ENCODE results near the gene RIPK4.

DNA sequence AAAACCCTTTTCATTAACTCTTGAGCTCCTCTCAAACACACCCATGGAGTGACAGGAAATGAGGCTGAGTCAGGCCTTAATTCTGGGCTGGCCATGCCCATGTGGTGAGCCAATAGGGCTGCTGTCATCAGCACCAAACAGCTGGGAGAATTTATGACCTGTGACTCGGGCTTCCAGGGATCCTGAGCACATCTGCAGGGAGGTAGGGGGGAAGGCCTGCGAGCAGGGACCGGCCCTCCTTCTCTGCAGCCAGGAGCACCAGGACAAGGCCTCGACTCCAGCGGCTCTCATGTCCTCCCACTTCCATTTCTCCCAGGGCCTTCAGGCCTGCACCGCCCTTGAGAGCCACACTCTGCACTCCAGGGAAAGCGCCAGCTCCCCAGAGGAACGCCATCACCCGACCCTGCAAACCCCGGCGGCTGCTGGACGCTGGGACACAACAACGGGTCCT is 14.6 kb downstream of the RIPK4 start:
- TF ChIP-seq, protein P1, sequence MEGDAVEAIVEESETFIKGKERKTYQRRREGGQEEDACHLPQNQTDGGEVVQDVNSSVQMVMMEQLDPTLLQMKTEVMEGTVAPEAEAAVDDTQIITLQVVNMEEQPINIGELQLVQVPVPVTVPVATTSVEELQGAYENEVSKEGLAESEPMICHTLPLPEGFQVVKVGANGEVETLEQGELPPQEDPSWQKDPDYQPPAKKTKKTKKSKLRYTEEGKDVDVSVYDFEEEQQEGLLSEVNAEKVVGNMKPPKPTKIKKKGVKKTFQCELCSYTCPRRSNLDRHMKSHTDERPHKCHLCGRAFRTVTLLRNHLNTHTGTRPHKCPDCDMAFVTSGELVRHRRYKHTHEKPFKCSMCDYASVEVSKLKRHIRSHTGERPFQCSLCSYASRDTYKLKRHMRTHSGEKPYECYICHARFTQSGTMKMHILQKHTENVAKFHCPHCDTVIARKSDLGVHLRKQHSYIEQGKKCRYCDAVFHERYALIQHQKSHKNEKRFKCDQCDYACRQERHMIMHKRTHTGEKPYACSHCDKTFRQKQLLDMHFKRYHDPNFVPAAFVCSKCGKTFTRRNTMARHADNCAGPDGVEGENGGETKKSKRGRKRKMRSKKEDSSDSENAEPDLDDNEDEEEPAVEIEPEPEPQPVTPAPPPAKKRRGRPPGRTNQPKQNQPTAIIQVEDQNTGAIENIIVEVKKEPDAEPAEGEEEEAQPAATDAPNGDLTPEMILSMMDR (IDR thresholded peaks at IDR 0.05): no peak
- no peak for TF ChIP-seq POLR2AphosphoS5 (IDR thresholded peaks at IDR 0.05; ENCODE audit: insufficient read depth in 1 of 2, low read depth in 1 of 2)
